Esophagus muscularis mucosa (tissue), 4 donors: ENCODE results near the gene PRM3. TPM values are rescaled to one million over a fixed set of nuclear protein-coding genes. Genes with fewer than 3 reads are reported as not detected.
A peak's percentile ranks its signal among the peaks of the same experiment; 100 is the strongest.

Experiments
- DNase-seq: peaks from one replicate; pipeline ENCODE4 v3.0.0-alpha.2; 2017; ENCODE audit errors: extremely low spot score
- H3K27ac ChIP-seq, 4 donors: fragments of 200-600 bp; sonication (generic); replicated peaks in 1 of 4; 1 replicate in 3 of 4; 2 replicates in 1 of 4; pipeline ENCODE4 v1.5.1; 2016 to 2019; ENCODE audit warnings: mild to moderate bottlenecking in 1 of 4
- H3K27me3 ChIP-seq, 4 donors: fragments of 200-600 bp; sonication (generic); one replicate each; pipeline versions ENCODE4 v1.5.1 to v1.6.0; 2016 to 2019
- H3K36me3 ChIP-seq, 4 donors: fragments of 200-600 bp; sonication (generic); one replicate each; pipeline ENCODE4 v1.5.1; 2016 to 2019
- H3K4me1 ChIP-seq, 4 donors: fragments of 200-600 bp; sonication (generic); one replicate each; pipeline ENCODE4 v1.5.1; 2016 to 2019
- H3K4me3 ChIP-seq, 4 donors: fragments of 200-600 bp; sonication (generic); 1 replicate in 2 of 4; 2 replicates in 2 of 4; pipeline ENCODE4 v1.5.1; 2016 to 2019; ENCODE audit warnings: mild to moderate bottlenecking in 4 of 4, moderate library complexity in 1 of 4
- H3K9me3 ChIP-seq, 4 donors: fragments of 200-600 bp; sonication (generic); 1 replicate in 3 of 4; 2 replicates in 1 of 4; pipeline ENCODE4 v1.5.1; 2016 to 2019
- CTCF ChIP-seq, 3 experiments: fragments of 200-600 bp in 2 of 3; fragments of 450-650 bp in 1 of 3; sonication (generic) in 2 of 3; IDR thresholded peaks; one replicate each; pipeline ENCODE4 v1.5.1; 2017 to 2019; ENCODE audit warnings: antibody characterized with exemption in 3 of 3, mild to moderate bottlenecking in 2 of 3, moderate library complexity in 1 of 3
- EP300 ChIP-seq: sonication (generic); formaldehyde crosslinking; IDR thresholded peaks from one replicate; pipeline ENCODE4 v1.6.1; 2017; ENCODE audit warnings: antibody characterized with exemption
- POLR2A ChIP-seq: fragments of 450-650 bp; IDR thresholded peaks from one replicate; pipeline ENCODE4 v1.6.1; 2017; ENCODE audit warnings: antibody characterized with exemption, moderate library complexity, mild to moderate bottlenecking, low read depth
- POLR2AphosphoS5 ChIP-seq, 2 donors: sonication (generic); formaldehyde crosslinking; IDR thresholded peaks; one replicate each; pipeline ENCODE4 v1.6.1; 2017; ENCODE audit warnings: antibody characterized with exemption in 2 of 2
- WGBS: methylation state at CpG from one replicate; pipeline ENCODE4 v1.1.5; 2018; 5-methylcytosine and 5-hydroxymethylcytosine counted together
- intact Hi-C: fragments of 100-400 bp; cut with DNase I; formaldehyde crosslinking; loops from one replicate; pipeline ENCODE4 v1.15.1; 2023
- small RNA-seq, 3 donors: library from RNA; depleted of rRNA; stranded (forward); fragments of <200 nt; gene quantifications; one replicate each; pipeline ENCODE3, GENCODE V24; 2016
- total RNA-seq, 4 donors: library from RNA; depleted of rRNA; stranded (reverse); fragments of >200 nt; gene quantifications; one replicate each; pipeline versions ENCODE4 v1.1.0 to v1.2.1, GENCODE V29; 2016

Gene PRM3
- total RNA-seq, 4 donors from 2014 or later: not detected

- Histone ChIP-seq H3K4me3 (no peak overlapping the region), H3K27ac (no peak overlapping the region), H3K9me3 (no peaks in the 10 kb centered on the region), H3K4me1 (peaks cover 9 to 27% (median 18%) of the 10 kb centered on the region in 4 donors), H3K27me3 (no peaks in the 10 kb centered on the region), H3K36me3 (no peaks in the 10 kb centered on the region)
- 88% methylated on average over 11 of the region's 18 CpGs for WGBS
- TF ChIP-seq CTCF (IDR thresholded peaks at IDR 0.05): no peak
- TF ChIP-seq POLR2AphosphoS5 (IDR thresholded peaks at IDR 0.05): no peak
- TF ChIP-seq EP300: no peak
- no peak for TF ChIP-seq POLR2A
- intact Hi-C loops: no loop called here
- DNase-seq: no peak
Measured at GRCh38 chr16:11225677-11226549, 47.5 kb downstream of the PRM3 start.

GRCh38 chr16:11224894-11225676 is 48.3 kb downstream of the PRM3 start:
- H3K27me3 ChIP-seq: no peaks in the 10 kb centered on the region
- no peak for TF ChIP-seq POLR2A
- H3K9me3 ChIP-seq: no peaks in the 10 kb centered on the region
- intact Hi-C loops: no loop called here
- H3K27ac ChIP-seq: peak overlapping the region in 3 of 4 donors; percentile 25 to 61 (median 60)
- H3K36me3 ChIP-seq: no peaks in the 10 kb centered on the region
- no peak for DNase-seq
- peaks cover 9 to 27% (median 18%) of the 10 kb centered on the region in 4 donors for H3K4me1 ChIP-seq
- WGBS: 79% methylated on average over 21 of the region's 21 CpGs
- no peak overlapping the region for H3K4me3 ChIP-seq

- Histone ChIP-seq H3K4me1 (peaks cover 9 to 27% (median 18%) of the 10 kb centered on the region in 4 donors), H3K9me3 (peaks cover 0 to under 1% (median 0%) of the 10 kb centered on the region in 4 donors), H3K36me3 (no peaks in the 10 kb centered on the region), H3K27me3 (no peaks in the 10 kb centered on the region), H3K4me3 (no peak overlapping the region), H3K27ac (peak overlapping the region; percentile 25 to 61 (median 54))
- intact Hi-C loops: no loop called here
- WGBS: 69% methylated on average over 24 of the region's 24 CpGs
- TF ChIP-seq POLR2A (no peak), EP300 (peak; percentile 84), CTCF (IDR thresholded peaks at IDR 0.05) (no peak), POLR2AphosphoS5 (IDR thresholded peaks at IDR 0.05) (peak; percentile 67 to 80)
- DNase-seq: peak; percentile 95
Measured at GRCh38 chr16:11224096-11224893, 49.1 kb downstream of the PRM3 start.

Small RNA genes within 50 kb of the gene (small RNA-seq; reads per million reads assigned to genes)
- 0 reads per million in 3 donors for gene MIR548H2
- 0 reads per million in 3 donors for gene RF00019
- gene RF00554: 0 reads per million in 3 donors

Other genes with a start within 250 kb of the PRM3 start
- gene SOCS1, start 17.4 kb downstream of the PRM3 start, total RNA-seq: 10 to 100 TPM in 1 of 4 donors, 1 to 10 TPM in 3; 3.8 to 11.1 (median 6.1) TPM
- gene TNP2, start 4.3 kb downstream of the PRM3 start, total RNA-seq: not detected
- gene PRM2, start 2.9 kb upstream of the PRM3 start, total RNA-seq: not detected
- gene PRM1, start 7.7 kb upstream of the PRM3 start, total RNA-seq: not detected
- gene RMI2, start 71.8 kb upstream of the PRM3 start, total RNA-seq: 1 to 10 TPM in 1 of 4 donors, under 1 TPM in 2, not detected in 1; 0.29 to 1.7 (median 0.33) TPM